ENCODE measurements around the gene TMEM245. TPM values are rescaled to one million over a fixed set of nuclear protein-coding genes. Genes with fewer than 3 reads are reported as not detected.
"Not testable (repeated sequence)": the region's sequence is repeated elsewhere in the genome, so short reads cannot be mapped to it uniquely, and the experiment has no call there.

Gene TMEM245
- total and polyA plus RNA-seq, 2 donors (not counting 3 experiments of a cell fraction or from before 2014, with no cell fraction given) = 44.2 to 48.0 TPM

- H3K4me3 ChIP-seq (replicated peaks in 1 of 3; ENCODE audit: insufficient read depth in 1 of 3, low read depth in 1 of 3, low read length in 3 of 3) = no peak overlapping the region
- no peaks in the 10 kb centered on the region for H3K9me3 ChIP-seq (replicated peaks; ENCODE audit: control insufficient read depth, insufficient read depth, low read length)
- no peaks in the 10 kb centered on the region for H4K20me1 ChIP-seq (replicated peaks; ENCODE audit: control insufficient read depth, extremely low read depth, insufficient read depth, low read length)
- POLR2A ChIA-PET = no interaction called here
- no TSS peak for BruUV-seq (replicated peaks)
- no peak overlapping the region for H3K9ac ChIP-seq (replicated peaks; ENCODE audit: extremely low read depth, insufficient read depth, low read length)
- H3K4me1 ChIP-seq (ENCODE audit: control insufficient read depth, extremely low read depth, insufficient read depth, low read length) = peaks cover 9% of the 10 kb centered on the region
- TF ChIP-seq POLR2A (IDR thresholded peaks at IDR 0.05; ENCODE audit: low read depth, low read length) = no peak
- no peak for TF ChIP-seq MAX (IDR thresholded peaks at IDR 0.05; ENCODE audit: insufficient read depth, insufficient read length)
- no peak for TF ChIP-seq EZH2 (IDR thresholded peaks at IDR 0.05; ENCODE audit: borderline replicate concordance, low read depth, low read length, severe bottlenecking)
- TF ChIP-seq JUN (IDR thresholded peaks at IDR 0.05; ENCODE audit: borderline replicate concordance, insufficient read depth, insufficient read length, low read depth) = no peak
- TF ChIP-seq CTCF (IDR thresholded peaks at IDR 0.05; ENCODE audit: extremely low read depth in 1 of 2, insufficient read depth in 1 of 2, low read depth in 1 of 2, low read length in 2 of 2) = no peak
- no peak for TF ChIP-seq FOS (IDR thresholded peaks at IDR 0.05; ENCODE audit: borderline replicate concordance, insufficient read depth, low read length)
- no peak for TF ChIP-seq MYC (IDR thresholded peaks at IDR 0.05; ENCODE audit: low read depth, low read length)
- TF ChIP-seq GATA2 (IDR thresholded peaks at IDR 0.05; ENCODE audit: insufficient read depth, insufficient read length, low read depth, low read length) = no peak
- no peak for TF ChIP-seq POLR2AphosphoS5 (IDR thresholded peaks at IDR 0.05; ENCODE audit: insufficient read depth, low read depth, low read length)
- H3K36me3 ChIP-seq (ENCODE audit: control insufficient read depth in 2 of 2, extremely low read depth in 1 of 2, insufficient read depth in 2 of 2, low read length in 2 of 2) = no peaks in the 10 kb centered on the region
- peak; percentile 43 for FAIRE-seq
- intact Hi-C loops (cut with micrococcal nuclease) (no loop called here), dilution Hi-C loops (cut with MboI; ENCODE audit: extremely low pct_ligation_motif_present, low sequenced_read_pairs) (no loop called here)
- H3K27me3 ChIP-seq (ENCODE audit: control insufficient read depth in 2 of 2, insufficient read depth in 2 of 2, low read length in 2 of 2) = no peaks in the 10 kb centered on the region
- H3K9me1 ChIP-seq (replicated peaks; ENCODE audit: control insufficient read depth, extremely low read depth, insufficient read depth, low read length) = no peaks in the 10 kb centered on the region
- no peak overlapping the region for H3K27ac ChIP-seq (ENCODE audit: insufficient read depth, low read depth, low read length)
- CTCF ChIA-PET = interaction anchor here (0.9 to 1.3 kb wide), 3 partner anchors 10 to 96 kb away, joined by 3 to 4 read pairs (median 3); partner anchors contain the start of gene TMEM245
- no peak overlapping the region for H2AFZ ChIP-seq (ENCODE audit: low read depth, low read length)
- DNase-seq (ENCODE audit: low read depth, low spot score) = no peak
- H3K4me2 ChIP-seq (ENCODE audit: insufficient read depth, low read length) = no peak overlapping the region
- no peaks in the 10 kb centered on the region for H3K79me2 ChIP-seq (ENCODE audit: control insufficient read depth, insufficient read depth, low read length)
Measured at GRCh38 chr9:109129470-109130197, 9.9 kb upstream of the TMEM245 start.

- H3K4me3 ChIP-seq (replicated peaks in 1 of 3; ENCODE audit: insufficient read depth in 1 of 3, low read depth in 1 of 3, low read length in 3 of 3); DNase-seq (ENCODE audit: low read depth, low spot score); H3K4me1 ChIP-seq (ENCODE audit: control insufficient read depth, extremely low read depth, insufficient read depth, low read length); BruUV-seq (replicated peaks); CTCF ChIA-PET; FAIRE-seq; H3K27me3 ChIP-seq (ENCODE audit: control insufficient read depth in 2 of 2, insufficient read depth in 2 of 2, low read length in 2 of 2); H3K9me3 ChIP-seq (replicated peaks; ENCODE audit: control insufficient read depth, insufficient read depth, low read length); H3K9ac ChIP-seq (replicated peaks; ENCODE audit: extremely low read depth, insufficient read depth, low read length); H3K36me3 ChIP-seq (ENCODE audit: control insufficient read depth in 2 of 2, extremely low read depth in 1 of 2, insufficient read depth in 2 of 2, low read length in 2 of 2); intact Hi-C loops (cut with micrococcal nuclease); H3K4me2 ChIP-seq (ENCODE audit: insufficient read depth, low read length); dilution Hi-C loops (cut with MboI; ENCODE audit: extremely low pct_ligation_motif_present, low sequenced_read_pairs); H3K27ac ChIP-seq (ENCODE audit: insufficient read depth, low read depth, low read length); POLR2A ChIA-PET; H4K20me1 ChIP-seq (replicated peaks; ENCODE audit: control insufficient read depth, extremely low read depth, insufficient read depth, low read length); H3K9me1 ChIP-seq (replicated peaks; ENCODE audit: control insufficient read depth, extremely low read depth, insufficient read depth, low read length); H2AFZ ChIP-seq (ENCODE audit: low read depth, low read length); H3K79me2 ChIP-seq (ENCODE audit: control insufficient read depth, insufficient read depth, low read length): not testable (repeated sequence)
Measured at GRCh38 chr9:109126671-109127070, 6.9 kb upstream of the TMEM245 start.
